ENCODE data around the gene EBI3. TPM values are rescaled to one million over a fixed set of nuclear protein-coding genes. Genes with fewer than 3 reads are reported as not detected.

EBI3 gene
- total and polyA plus RNA-seq, 2 of the 8 experiments (the other 6 are each of a cell fraction or from before 2014, with no cell fraction given) = 0.99 to 8.4 TPM

GRCh38 chr19:4246767-4247593, 17.7 kb downstream of the EBI3 start, which contains the start of gene YJU2 (continued):
- TF ChIP-seq HDAC6 (IDR thresholded peaks at IDR 0.05; ENCODE audit: low read depth, low read length) (no peak), RFX5 (IDR thresholded peaks at IDR 0.05; ENCODE audit: borderline replicate concordance, low read depth, low read length) (no peak), SRF (IDR thresholded peaks at IDR 0.05; ENCODE audit: low read depth, low read length) (peak; percentile 40; the same call in 1 of the 2 replicates), ATF2 (IDR thresholded peaks at IDR 0.05; ENCODE audit: low read length) (peak; percentile 52; the same call in 1 of the 2 replicates), E2F6 (IDR thresholded peaks at IDR 0.05) (peak; percentile 43; the same call in 1 of the 2 replicates), POLR2AphosphoS5 (IDR thresholded peaks at IDR 0.05; ENCODE audit: low read depth, low read length) (peak; percentile 82; the same call in 1 of the 2 replicates), POU5F1 (IDR thresholded peaks at IDR 0.05; ENCODE audit: low read depth, low read length) (no peak), CTCF (IDR thresholded peaks at IDR 0.05; ENCODE audit: control extremely low read depth in 1 of 3, insufficient read depth in 1 of 3, low read depth in 1 of 3, low read length in 3 of 3) (peak; percentile 45 to 65 (median 55)), PHF8 (conservative IDR thresholded peaks at IDR 0.05; ENCODE audit: low read depth, low read length) (peak; percentile 96), GTF2F1 (IDR thresholded peaks at IDR 0.05; ENCODE audit: borderline replicate concordance, low read depth, low read length) (no peak), KDM1A (IDR thresholded peaks at IDR 0.05; ENCODE audit: borderline replicate concordance, low read length) (no peak), CHD2 (IDR thresholded peaks at IDR 0.05; ENCODE audit: low read length) (peak; percentile 97), ZNF274 (IDR thresholded peaks at IDR 0.05; ENCODE audit: borderline replicate concordance, extremely low read depth, low read length) (no peak), EGR1 (IDR thresholded peaks at IDR 0.05; ENCODE audit: borderline replicate concordance, low read depth, low read length) (peak; percentile 48; the same call in 1 of the 2 replicates), POLR2A (IDR thresholded peaks at IDR 0.05; ENCODE audit: control extremely low read depth in 1 of 2, low read depth in 2 of 2, low read length in 2 of 2) (peak; percentile 90 to 97), CHD1 (IDR thresholded peaks at IDR 0.05; ENCODE audit: low read depth, low read length) (no peak)
- TF ChIP-seq, protein P1, sequence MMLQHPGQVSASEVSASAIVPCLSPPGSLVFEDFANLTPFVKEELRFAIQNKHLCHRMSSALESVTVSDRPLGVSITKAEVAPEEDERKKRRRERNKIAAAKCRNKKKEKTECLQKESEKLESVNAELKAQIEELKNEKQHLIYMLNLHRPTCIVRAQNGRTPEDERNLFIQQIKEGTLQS (IDR thresholded peaks at IDR 0.05; ENCODE audit: insufficient read depth, low read depth, low read length) = no peak
- TF ChIP-seq, protein P2, sequence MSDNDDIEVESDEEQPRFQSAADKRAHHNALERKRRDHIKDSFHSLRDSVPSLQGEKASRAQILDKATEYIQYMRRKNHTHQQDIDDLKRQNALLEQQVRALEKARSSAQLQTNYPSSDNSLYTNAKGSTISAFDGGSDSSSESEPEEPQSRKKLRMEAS (IDR thresholded peaks at IDR 0.05) = peak; percentile 94

Data from H1 (cell line).